GM12874 (cell line): ENCODE measurements around the gene TRIM54.

Experiments used
- CTCF ChIP-seq: IDR thresholded peaks from 2 replicates; pipeline ENCODE4 v1.5.1; 2011; ENCODE audit warnings: low read depth, mild to moderate bottlenecking, control low read depth, low read length, moderate library complexity; ENCODE audit not compliant: insufficient read depth

Gene TRIM54

GRCh38 chr2:27241761-27242613, 40.2 kb upstream of the TRIM54 start:
- TF ChIP-seq CTCF, result no peak

GRCh38 chr2:27242614-27242951, 39.6 kb upstream of the TRIM54 start:
- TF ChIP-seq CTCF, result no peak

- TF ChIP-seq CTCF, result no peak
These were observed 38.7 kb upstream of the TRIM54 start for GRCh38 chr2:27243391-27244130.

- TF ChIP-seq CTCF, result no peak
These were observed 37.1 kb upstream of the TRIM54 start for GRCh38 chr2:27245116-27245515.

GRCh38 chr2:27245626-27246025, 36.6 kb upstream of the TRIM54 start:
- TF ChIP-seq CTCF, result no peak

GRCh38 chr2:27247893-27248292, 34.3 kb upstream of the TRIM54 start:
- TF ChIP-seq CTCF, result no peak

GRCh38 chr2:27249159-27249890, 32.9 kb upstream of the TRIM54 start:
- TF ChIP-seq CTCF, result no peak
